CD4-positive, CD25-positive, alpha-beta regulatory T cell (primary cell): ENCODE results near the gene CNKSR1. TPM values are rescaled to one million over a fixed set of nuclear protein-coding genes. Genes with fewer than 3 reads are reported as not detected.
A peak's percentile ranks its signal among the peaks of the same experiment; 100 is the strongest.

Experiments
- ATAC-seq, 2 donors: fragments of 150-1000 bp; cut with Tn5 transposase; one replicate each; pipeline ENCODE4 v1.10.0; 2021; ENCODE audit warnings: low read depth in 2 of 2, moderate number of reproducible peaks in 2 of 2, moderate library complexity in 1 of 2
- DNase-seq, 3 donors: peaks; one replicate each; pipeline versions ENCODE4 v3.0.0 to v3.0.0-alpha.2; 2012 to 2022; ENCODE audit warnings: mixed read lengths in 1 of 3
- H3K27ac ChIP-seq: one replicate; pipeline ENCODE4 v1.7.0; 2013; ENCODE audit warnings: mild to moderate bottlenecking, low read length; ENCODE audit not compliant: insufficient read depth, poor library complexity, severe bottlenecking
- H3K27me3 ChIP-seq: one replicate; pipeline ENCODE4 v1.7.0; 2013; ENCODE audit warnings: low read length; ENCODE audit not compliant: control insufficient read depth, insufficient read depth
- H3K36me3 ChIP-seq: one replicate; pipeline ENCODE4 v1.7.0; 2013; ENCODE audit warnings: mild to moderate bottlenecking, low read length, moderate library complexity; ENCODE audit not compliant: control insufficient read depth, insufficient read depth
- H3K4me1 ChIP-seq: 2 replicates; pipeline ENCODE4 v1.7.0; 2013; ENCODE audit warnings: mild to moderate bottlenecking, low read length; ENCODE audit not compliant: insufficient read depth, control insufficient read depth, poor library complexity, severe bottlenecking
- H3K4me3 ChIP-seq: one replicate; pipeline ENCODE4 v1.7.0; 2013; ENCODE audit warnings: low read depth, mild to moderate bottlenecking, low read length, moderate library complexity
- H3K9me3 ChIP-seq, 2 experiments: 1 replicate in 1 of 2; 2 replicates in 1 of 2; pipeline ENCODE4 v1.7.0; 2013; ENCODE audit warnings: low read length in 2 of 2, mild to moderate bottlenecking in 1 of 2, moderate library complexity in 1 of 2; ENCODE audit not compliant: control insufficient read depth in 2 of 2
- H3K27ac Mint-ChIP-seq, 3 donors: one replicate each; pipeline ENCODE4 v1.8.0; 2020 to 2022; ENCODE audit warnings: mild to moderate bottlenecking in 3 of 3, mixed read lengths in 3 of 3, moderate library complexity in 2 of 3
- H3K27me3 Mint-ChIP-seq: one replicate; pipeline ENCODE4 v1.8.0; 2022; ENCODE audit warnings: mild to moderate bottlenecking, mixed read lengths
- H3K36me3 Mint-ChIP-seq: one replicate; pipeline ENCODE4 v1.8.0; 2020; ENCODE audit warnings: mixed read lengths
- H3K4me1 Mint-ChIP-seq, 4 donors: one replicate each; pipeline ENCODE4 v1.8.0; 2020 to 2022; ENCODE audit warnings: mixed read lengths in 4 of 4, mild to moderate bottlenecking in 1 of 4
- H3K4me3 Mint-ChIP-seq, 4 donors: one replicate each; pipeline ENCODE4 v1.8.0; 2020 to 2022; ENCODE audit warnings: mild to moderate bottlenecking in 4 of 4, mixed read lengths in 4 of 4, moderate library complexity in 3 of 4
- H3K9me3 Mint-ChIP-seq, 7 donors: one replicate each; pipeline ENCODE4 v1.8.0; 2020 to 2022; ENCODE audit warnings: mixed read lengths in 7 of 7, mild to moderate bottlenecking in 3 of 7, moderate library complexity in 2 of 7
- polyA plus RNA-seq, 4 donors: library from polyadenylated mRNA; unstranded; fragments of 300-500 nt; fragmentation: Illumina TruSeq; gene quantifications; one replicate each; pipeline ENCODE4 v1.2.3, GENCODE V29; 2021
- total RNA-seq: library from RNA; stranded (reverse); gene quantifications from one replicate; pipeline ENCODE4 v1.2.3, GENCODE V29; 2022

Gene CNKSR1
- total and polyA plus RNA-seq, 5 donors from 2014 or later, result 0.53 to 7.0 (median 2.3) TPM

DNA sequence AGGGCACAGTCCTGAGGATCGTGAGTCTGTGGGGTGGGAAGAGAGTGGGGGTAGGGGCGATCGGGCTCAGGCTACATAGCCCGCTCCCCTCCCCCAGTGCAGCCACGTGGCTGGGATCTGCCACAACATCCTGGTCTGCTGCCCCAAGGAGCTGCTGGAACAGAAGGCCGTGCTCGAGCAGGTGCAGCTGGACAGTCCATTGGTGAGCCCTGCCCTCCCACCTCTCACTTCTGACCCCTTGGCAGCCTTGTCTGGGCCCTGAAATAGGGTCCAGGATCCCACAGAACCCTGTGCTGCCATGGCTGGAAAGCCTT is 5.0 kb downstream of the CNKSR1 start:
- Mint-ChIP-seq H3K9me3 (no peaks in the 10 kb centered on the region), H3K4me3 (no peak overlapping the region), H3K27ac (no peak overlapping the region), H3K36me3 (peaks cover 3% of the 10 kb centered on the region), H3K4me1 (no peaks in the 10 kb centered on the region), H3K27me3 (no peaks in the 10 kb centered on the region)
- no peaks in the 10 kb centered on the region for H3K27me3 ChIP-seq
- H3K9me3 ChIP-seq, result no peaks in the 10 kb centered on the region
- DNase-seq (no peak), ATAC-seq (no peak)
- no peaks in the 10 kb centered on the region for H3K36me3 ChIP-seq
- H3K4me1 ChIP-seq, result no peaks in the 10 kb centered on the region
- no peak overlapping the region for H3K27ac ChIP-seq
- H3K4me3 ChIP-seq, result no peak overlapping the region

DNA sequence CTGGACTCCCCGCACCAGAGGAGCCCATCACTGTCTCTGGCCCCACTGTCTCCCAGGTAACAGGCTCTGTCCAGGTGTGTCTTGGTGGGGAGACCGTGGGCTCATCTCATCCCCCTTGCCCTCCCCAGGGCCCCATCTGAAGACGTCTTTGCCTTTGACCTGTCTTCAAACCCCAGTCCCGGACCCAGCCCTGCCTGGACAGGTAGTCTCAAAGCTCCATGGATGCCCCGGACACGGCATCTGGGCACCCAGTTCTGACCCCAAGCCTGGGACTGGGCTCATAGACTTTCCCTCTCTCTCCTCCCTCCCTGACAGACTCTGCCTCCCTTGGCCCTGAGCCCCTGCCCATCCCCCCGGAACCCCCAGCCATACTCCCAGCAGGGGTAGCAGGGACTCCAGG is 6.8 kb downstream of the CNKSR1 start:
- Mint-ChIP-seq H3K36me3 (peaks cover 3% of the 10 kb centered on the region), H3K27ac (no peak overlapping the region), H3K4me1 (no peaks in the 10 kb centered on the region), H3K27me3 (no peaks in the 10 kb centered on the region), H3K9me3 (no peaks in the 10 kb centered on the region), H3K4me3 (no peak overlapping the region)
- no peaks in the 10 kb centered on the region for H3K4me1 ChIP-seq
- no peak overlapping the region for H3K27ac ChIP-seq
- DNase-seq, result no peak
- no peak overlapping the region for H3K4me3 ChIP-seq
- H3K36me3 ChIP-seq, result no peaks in the 10 kb centered on the region
- H3K27me3 ChIP-seq, result no peaks in the 10 kb centered on the region
- H3K9me3 ChIP-seq, result no peaks in the 10 kb centered on the region
- no peak for ATAC-seq

GRCh38 chr1:26184883-26185282 is 7.6 kb downstream of the CNKSR1 start:
- no peak overlapping the region for H3K27ac Mint-ChIP-seq
- H3K4me3 Mint-ChIP-seq, result no peak overlapping the region
- Histone ChIP-seq H3K27me3 (no peaks in the 10 kb centered on the region), H3K4me3 (no peak overlapping the region), H3K4me1 (no peaks in the 10 kb centered on the region), H3K9me3 (no peaks in the 10 kb centered on the region), H3K27ac (no peak overlapping the region), H3K36me3 (no peaks in the 10 kb centered on the region)
- H3K36me3 Mint-ChIP-seq, result peaks cover 7% of the 10 kb centered on the region
- no peaks in the 10 kb centered on the region for H3K9me3 Mint-ChIP-seq
- H3K4me1 Mint-ChIP-seq, result no peaks in the 10 kb centered on the region
- H3K27me3 Mint-ChIP-seq, result no peaks in the 10 kb centered on the region
- ATAC-seq (no peak), DNase-seq (no peak)

DNA sequence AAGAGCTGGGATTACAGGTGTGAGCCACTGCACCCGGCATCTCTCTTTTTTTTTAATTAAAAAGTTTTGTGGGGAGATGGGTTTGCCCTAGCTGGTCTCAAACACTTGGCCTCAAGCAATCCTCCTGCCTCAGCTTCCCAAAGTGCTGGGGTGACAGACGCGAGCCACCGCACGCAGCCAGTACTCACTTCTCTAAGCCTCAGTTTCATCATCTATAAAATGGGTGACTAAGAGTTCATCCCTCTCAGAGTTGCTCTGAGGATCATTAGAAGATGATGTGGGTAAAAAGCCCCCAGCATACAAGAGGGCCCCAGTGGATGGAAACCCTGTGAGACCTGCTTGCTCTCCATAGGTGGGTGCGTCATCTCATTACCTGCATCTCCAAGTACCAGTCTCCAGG is 10.6 kb downstream of the CNKSR1 start:
- Mint-ChIP-seq H3K4me1 (peaks cover 0 to 12% (median 7%) of the 10 kb centered on the region in 4 donors), H3K4me3 (no peak overlapping the region)

GRCh38 chr1:26188477-26188876 is 11.2 kb downstream of the CNKSR1 start:
- Mint-ChIP-seq H3K4me3 (no peak overlapping the region), H3K36me3 (peaks cover 7% of the 10 kb centered on the region), H3K27me3 (peaks cover 1% of the 10 kb centered on the region), H3K27ac (no peak overlapping the region), H3K9me3 (peaks cover 0 to 4% (median 0%) of the 10 kb centered on the region in 7 donors), H3K4me1 (peaks cover 0 to 12% (median 7%) of the 10 kb centered on the region in 4 donors)
- Histone ChIP-seq H3K4me1 (peaks cover 4% of the 10 kb centered on the region), H3K36me3 (no peaks in the 10 kb centered on the region), H3K27ac (no peak overlapping the region), H3K9me3 (no peaks in the 10 kb centered on the region), H3K27me3 (no peaks in the 10 kb centered on the region), H3K4me3 (no peak overlapping the region)
- DNase-seq (no peak), ATAC-seq (no peak)

More for the DNA sequence above, 10.6 kb downstream of the CNKSR1 start:
- Histone ChIP-seq H3K27ac (no peak overlapping the region), H3K9me3 (no peaks in the 10 kb centered on the region), H3K4me3 (no peak overlapping the region), H3K36me3 (no peaks in the 10 kb centered on the region), H3K4me1 (peaks cover 4% of the 10 kb centered on the region), H3K27me3 (no peaks in the 10 kb centered on the region)
- Mint-ChIP-seq H3K36me3 (peaks cover 7% of the 10 kb centered on the region), H3K9me3 (peaks cover 0 to 2% (median 0%) of the 10 kb centered on the region in 7 donors), H3K27ac (peak overlapping the region in 1 of 3 donors; percentile 25), H3K27me3 (no peaks in the 10 kb centered on the region)
- ATAC-seq (no peak), DNase-seq (no peak)

- no peaks in the 10 kb centered on the region for H3K27me3 ChIP-seq
- H3K27ac ChIP-seq, result no peak overlapping the region
- no peak overlapping the region for H3K4me3 ChIP-seq
- H3K9me3 Mint-ChIP-seq, result peaks cover 0 to 4% (median 0%) of the 10 kb centered on the region in 7 donors
- peaks cover 4% of the 10 kb centered on the region for H3K4me1 ChIP-seq
- no peaks in the 10 kb centered on the region for H3K36me3 ChIP-seq
- peaks cover 5% of the 10 kb centered on the region for H3K27me3 Mint-ChIP-seq
- peaks cover 0 to 15% (median 7%) of the 10 kb centered on the region in 4 donors for H3K4me1 Mint-ChIP-seq
- peak overlapping the region in 1 of 3 donors; percentile 13 for H3K27ac Mint-ChIP-seq
- no peaks in the 10 kb centered on the region for H3K9me3 ChIP-seq
- DNase-seq, result no peak
- peaks cover 7% of the 10 kb centered on the region for H3K36me3 Mint-ChIP-seq
- no peak overlapping the region for H3K4me3 Mint-ChIP-seq
- no peak for ATAC-seq
Measured at GRCh38 chr1:26189331-26189730, 12.0 kb downstream of the CNKSR1 start.

DNA sequence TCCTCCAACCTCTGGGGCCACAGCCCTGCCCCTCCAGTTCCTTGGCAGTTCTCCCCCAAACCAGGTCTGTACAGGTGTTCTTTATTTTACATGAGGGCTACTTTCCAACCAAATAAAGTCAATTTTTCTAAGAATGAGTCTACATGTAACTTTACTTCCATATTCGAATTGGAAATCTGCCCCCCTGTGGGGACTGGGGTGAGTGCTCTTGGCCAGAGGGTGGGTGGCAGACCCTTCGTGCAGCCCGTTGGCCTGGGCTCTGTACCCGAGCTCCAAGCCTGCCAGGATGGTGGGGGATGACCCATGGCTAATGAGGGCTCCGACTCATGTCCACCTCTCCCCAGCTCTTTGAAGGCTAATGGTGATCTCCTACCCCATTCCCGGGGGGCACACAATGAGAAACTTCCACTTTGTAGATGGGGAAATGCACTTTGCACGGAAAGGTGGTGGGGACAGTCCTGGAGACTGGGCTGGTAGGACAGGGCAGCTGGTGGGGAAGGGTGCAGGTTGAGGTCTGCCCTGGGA is 12.5 kb downstream of the CNKSR1 start:
- no peak for DNase-seq
- peaks cover 7% of the 10 kb centered on the region for H3K36me3 Mint-ChIP-seq
- H3K9me3 Mint-ChIP-seq, result peaks cover 0 to 4% (median 0%) of the 10 kb centered on the region in 7 donors
- H3K4me3 ChIP-seq, result no peak overlapping the region
- H3K4me1 Mint-ChIP-seq, result peaks cover 0 to 15% (median 7%) of the 10 kb centered on the region in 4 donors
- peaks cover 5% of the 10 kb centered on the region for H3K27me3 Mint-ChIP-seq
- no peak overlapping the region for H3K4me3 Mint-ChIP-seq
- H3K27ac Mint-ChIP-seq, result peak overlapping the region in 1 of 3 donors; percentile 13
- no peak overlapping the region for H3K27ac ChIP-seq
- H3K4me1 ChIP-seq, result peaks cover 4% of the 10 kb centered on the region
- H3K36me3 ChIP-seq, result no peaks in the 10 kb centered on the region
- H3K9me3 ChIP-seq, result no peaks in the 10 kb centered on the region
- H3K27me3 ChIP-seq, result no peaks in the 10 kb centered on the region
- no peak for ATAC-seq

- H3K36me3 ChIP-seq, result no peaks in the 10 kb centered on the region
- Mint-ChIP-seq H3K27ac (peak within 1 kb of the TSS in 2 of 3 donors; percentile 52 to 78), H3K27me3 (peaks cover 7% of the 10 kb centered on the region), H3K9me3 (peaks cover 0 to 4% (median 0%) of the 10 kb centered on the region in 7 donors), H3K36me3 (peaks cover 7% of the 10 kb centered on the region), H3K4me3 (no peak within 1 kb of the TSS), H3K4me1 (peaks cover 0 to 15% (median 7%) of the 10 kb centered on the region in 4 donors)
- H3K4me3 ChIP-seq, result no peak within 1 kb of the TSS
- H3K27ac ChIP-seq, result no peak within 1 kb of the TSS
- ATAC-seq (no peak), DNase-seq (peak in 2 of 3 donors; percentile 20 to 39)
- no peaks in the 10 kb centered on the region for H3K9me3 ChIP-seq
- H3K4me1 ChIP-seq, result peaks cover 4% of the 10 kb centered on the region
- H3K27me3 ChIP-seq, result no peaks in the 10 kb centered on the region
Measured at GRCh38 chr1:26190373-26190987, 13.2 kb downstream of the CNKSR1 start, which contains the start of gene CATSPER4. TSS of gene CATSPER4 (plus strand) at chr1:26190602. CDS start at chr1:26190628, 26 bp downstream.
